ENCODE measurements around the gene CCDC142. TPM values are rescaled to one million over a fixed set of nuclear protein-coding genes. Genes with fewer than 3 reads are reported as not detected.

The CCDC142 gene
- total and polyA plus RNA-seq, 10 of the 15 experiments (the other 5 are each of a cell fraction or from before 2014, with no cell fraction given), result 0.93 to 16.9 (median 9.0) TPM

- POLR2A ChIA-PET, result interaction anchor here (0.8 to 5.4 kb wide), 15 partner anchors 9 to 74 kb away, joined by 3 to 66 read pairs (median 8); partner anchors contain the start of genes CCDC142, INO80B, PCGF1 and TTC31
- WGBS (ENCODE audit: insufficient coverage, insufficient replicate concordance, low lambda C conversion rate, missing lambda C conversion rate), result under 1% methylated on average over 81 of the region's 87 CpGs
- in situ Hi-C loops (cut with MboI), result no loop called here
- peaks cover 50% of the 10 kb centered on the region for H3K79me2 ChIP-seq (ENCODE audit: control insufficient read depth, insufficient read depth, low read length)
- H3K9me3 ChIP-seq (replicated peaks; ENCODE audit: control insufficient read depth, insufficient read depth, low read length), result no peaks in the 10 kb centered on the region
- peaks cover 19 to 43% of the 10 kb centered on the region in 2 experiments for H3K36me3 ChIP-seq (ENCODE audit: control insufficient read depth in 2 of 2, insufficient read depth in 2 of 2, low read length in 1 of 2)
- H3K4me3 ChIP-seq, result peak within 1 kb of the TSS; percentile 94
- FAIRE-seq, result peak; percentile 96
- DNase-seq (ENCODE audit: low read depth, low spot score), result peak; percentile 96
- SMC1A ChIA-PET (ENCODE audit: uncharacterized antibody, unreplicated experiment), result interaction anchor here (1.2 to 9.9 kb wide), 11 partner anchors 10 to 89 kb away, joined by 3 to 208 read pairs (median 13); partner anchors contain the start of gene PCGF1
- CTCF ChIA-PET, result interaction anchor here (0.7 to 10.4 kb wide), 9 partner anchors 16 to 71 kb away, joined by 3 to 226 read pairs (median 11); partner anchors contain the start of genes CCDC142, PCGF1, TTC31 and WBP1
- no TSS peak for BruUV-seq (replicated peaks)
- H3K27me3 ChIP-seq (replicated peaks in 1 of 2; ENCODE audit: control insufficient read depth in 2 of 2, insufficient read depth in 2 of 2, low read length in 1 of 2), result no peaks in the 10 kb centered on the region
- H2AFZ ChIP-seq (ENCODE audit: control insufficient read depth, low read depth, low read length), result peak within 1 kb of the TSS; percentile 84
- peak within 1 kb of the TSS; percentile 96 for H3K27ac ChIP-seq (ENCODE audit: control insufficient read depth, insufficient read depth)
- H3K4me2 ChIP-seq (ENCODE audit: control insufficient read depth, insufficient read depth), result peak within 1 kb of the TSS; percentile 95
- RAD21 ChIA-PET (ENCODE audit: unreplicated experiment), result interaction anchor here (1.1 to 7.5 kb wide), 15 partner anchors 9 to 108 kb away, joined by 3 to 158 read pairs (median 12); partner anchors contain the start of genes C2orf81, CCDC142, LOXL3 and PCGF1
- H4K20me1 ChIP-seq (ENCODE audit: control insufficient read depth, insufficient read depth), result no peaks in the 10 kb centered on the region
- H3K4me1 ChIP-seq (ENCODE audit: control insufficient read depth, insufficient read depth, low read length), result peaks cover 33% of the 10 kb centered on the region
- intact Hi-C loops (cut with micrococcal nuclease; ENCODE audit: unreplicated experiment), result loop anchor here (1.0 kb wide), 5 partner anchors 22 to 75 kb away; partner anchors contain the start of genes DOK1, PCGF1 and WBP1
- H3K9ac ChIP-seq (ENCODE audit: control insufficient read depth, insufficient read depth, low read length), result peak within 1 kb of the TSS; percentile 98
- ATAC-seq, result peak; percentile 90
- no peak for TF ChIP-seq SUPT20H (IDR thresholded peaks at IDR 0.05; ENCODE audit: borderline replicate concordance, control insufficient read depth, low read depth, low read length)
- no peak; a peak in 1 of 3 replicates for TF ChIP-seq EGR1 (IDR thresholded peaks at IDR 0.05; ENCODE audit: borderline replicate concordance in 1 of 2, low read depth in 2 of 2, low read length in 2 of 2)
- peak; percentile 99 for TF ChIP-seq IKZF1 (conservative IDR thresholded peaks at IDR 0.05)
- TF ChIP-seq ATF2 (IDR thresholded peaks at IDR 0.05; ENCODE audit: low read length), result no peak
- peak; percentile 96 for TF ChIP-seq HCFC1 (IDR thresholded peaks at IDR 0.05; ENCODE audit: low read length)
- no peak for TF ChIP-seq STAT3 (IDR thresholded peaks at IDR 0.05; ENCODE audit: low read depth, low read length)
- TF ChIP-seq ZNF24 (IDR thresholded peaks at IDR 0.05), result no peak
- peak in 1 of 2 experiments; percentile 53; a peak in 1 of 4 replicates for TF ChIP-seq SRF (IDR thresholded peaks at IDR 0.05; ENCODE audit: low read depth in 2 of 2, low read length in 2 of 2)
- TF ChIP-seq ZBTB11 (CRISPR knock-in tag; IDR thresholded peaks at IDR 0.05), result 0 out of 2 replicates have a peak, but pooled peaks have one; percentile 25
- peak; percentile 46 for TF ChIP-seq MEF2B (IDR thresholded peaks at IDR 0.05; ENCODE audit: partially characterized antibody, poor library complexity, severe bottlenecking)
- no peak for TF ChIP-seq SMC3 (IDR thresholded peaks at IDR 0.05; ENCODE audit: borderline replicate concordance, low read length)
- no peak for TF ChIP-seq DPF2 (IDR thresholded peaks at IDR 0.05)
- TF ChIP-seq PBX3 (IDR thresholded peaks at IDR 0.05; ENCODE audit: insufficient replicate concordance, low read depth, low read length), result no peak
- TF ChIP-seq PAX8 (IDR thresholded peaks at IDR 0.05), result no peak
- TF ChIP-seq YY1 (IDR thresholded peaks at IDR 0.05; ENCODE audit: low read depth, low read length), result peak; percentile 98
- no peak for TF ChIP-seq ETV6 (conservative IDR thresholded peaks at IDR 0.05 in 1 of 2, IDR thresholded peaks at IDR 0.05 in 1 of 2; ENCODE audit: borderline replicate concordance in 1 of 2, low read depth in 1 of 2)
Observed at GRCh38 chr2:74529357-74530238, 46.8 kb upstream of the CCDC142 start, which contains the start of the genes AUP1 and HTRA2. AUP1 (minus strand) TSS chr2:74529706; CDS start chr2:74529629, 77 bp downstream. HTRA2 (plus strand) TSS chr2:74529933; CDS start chr2:74530007, 74 bp downstream.

Data from GM12878 (cell line).